GM21447 (cell line): ENCODE measurements around the gene MED1.
A peak's percentile ranks its signal among the peaks of the same experiment; 100 is the strongest.
"Not testable (repeated sequence)": the region's sequence is repeated elsewhere in the genome, so short reads cannot be mapped to it uniquely, and the experiment has no call there.

Source experiments
- ATAC-seq: cut with Tn5 transposase; IDR thresholded peaks from one replicate; pipeline ENCODE4 v1.9.1; 2021; ENCODE audit not compliant: unreplicated experiment

Gene MED1

DNA sequence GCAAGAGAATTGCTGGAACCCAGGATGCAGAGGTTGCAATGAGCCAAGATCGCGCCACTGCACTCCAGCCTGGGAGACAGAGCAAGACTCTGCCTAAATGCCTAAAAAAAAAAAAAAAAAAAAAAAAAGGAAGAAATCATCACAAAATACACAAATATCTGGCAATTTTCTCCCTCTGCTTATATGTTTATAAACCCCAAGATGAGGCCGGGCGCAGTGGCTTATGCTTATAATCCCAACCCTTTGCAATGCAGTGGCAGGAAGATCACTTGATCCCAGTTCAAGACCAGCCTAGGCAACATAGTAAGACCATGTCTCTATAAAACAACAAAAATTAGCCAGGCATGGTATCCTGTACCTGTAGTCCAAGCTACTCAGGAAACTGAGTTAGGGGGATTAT is 21.5 kb downstream of the MED1 start:
- ATAC-seq: no peak

DNA sequence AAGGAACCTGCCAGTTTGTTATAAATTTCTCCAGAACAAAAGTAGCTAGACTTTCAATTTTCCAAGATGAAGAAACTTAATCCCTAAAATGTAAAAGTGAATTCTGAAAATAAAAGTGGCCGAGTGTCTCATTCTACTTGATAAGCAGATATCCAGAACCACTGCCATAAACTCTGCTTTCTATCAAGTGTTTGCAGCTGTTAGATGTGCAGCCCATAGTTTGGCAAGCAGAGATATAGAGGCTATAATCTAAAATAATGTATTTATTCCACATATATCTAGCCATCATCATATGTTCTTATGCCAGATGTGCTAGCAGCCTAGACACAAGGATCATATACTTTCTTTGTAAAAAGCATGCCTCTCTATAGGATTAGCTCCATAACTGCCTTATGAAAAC is 34.9 kb downstream of the MED1 start:
- no peak for ATAC-seq

DNA sequence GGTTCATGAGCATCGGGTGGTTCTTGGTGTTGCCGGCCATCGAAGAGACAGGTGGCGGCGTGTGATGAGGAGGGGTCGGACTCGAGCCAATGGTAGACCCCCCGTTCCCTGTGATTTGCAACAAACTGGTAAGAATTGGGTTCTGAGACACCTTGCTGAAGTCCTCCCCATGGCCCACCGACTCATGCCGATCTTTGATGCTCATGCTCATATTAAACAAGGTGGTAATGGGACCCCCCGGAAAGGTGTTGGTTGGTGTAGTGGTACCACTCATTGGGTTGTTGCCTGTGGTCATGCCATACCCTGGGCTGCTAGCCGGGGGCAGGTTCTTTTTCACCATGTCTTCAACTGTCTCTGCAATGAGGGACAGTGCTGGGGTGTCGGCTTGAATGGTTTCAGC is 40.8 kb downstream of the MED1 start:
- no peak for ATAC-seq

DNA sequence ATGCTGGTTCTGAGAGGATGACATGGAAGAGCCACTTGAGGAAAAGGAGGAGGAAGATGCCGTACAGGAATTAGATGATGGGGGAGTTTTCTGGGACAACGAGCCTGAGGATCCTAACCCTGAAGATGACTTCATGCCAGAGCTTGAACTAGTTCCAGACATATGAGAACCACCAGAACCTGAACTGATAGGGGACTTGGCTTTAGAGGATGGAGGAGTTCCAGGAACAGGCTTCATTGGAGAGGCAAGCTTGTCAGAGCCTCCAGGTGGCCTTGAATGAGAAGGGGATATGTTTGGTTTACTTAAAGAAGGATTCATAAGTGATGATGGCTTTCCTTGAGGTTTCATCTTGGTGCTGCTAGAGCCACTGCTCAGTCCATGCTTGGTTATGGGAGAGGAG is 42.7 kb downstream of the MED1 start:
- no peak for ATAC-seq

DNA sequence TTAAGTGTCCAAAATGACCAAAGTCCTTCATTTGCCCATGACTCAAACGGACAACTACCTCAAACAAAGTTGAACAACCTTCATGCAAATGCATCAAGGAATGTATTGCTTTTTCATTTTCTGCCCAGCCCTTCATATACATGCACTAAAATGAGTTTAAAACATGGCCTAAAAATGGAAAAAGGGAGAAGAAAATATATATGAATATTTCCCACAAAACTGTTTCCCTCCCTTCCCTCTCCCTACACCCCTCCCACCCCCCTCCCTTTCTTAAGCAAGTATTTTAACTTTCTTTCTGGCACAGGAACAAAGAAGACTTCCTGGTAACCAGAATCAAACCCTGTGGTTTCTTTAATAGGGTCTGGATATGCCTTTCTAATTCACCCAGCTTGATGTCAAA is 44.1 kb downstream of the MED1 start:
- no peak for ATAC-seq

DNA sequence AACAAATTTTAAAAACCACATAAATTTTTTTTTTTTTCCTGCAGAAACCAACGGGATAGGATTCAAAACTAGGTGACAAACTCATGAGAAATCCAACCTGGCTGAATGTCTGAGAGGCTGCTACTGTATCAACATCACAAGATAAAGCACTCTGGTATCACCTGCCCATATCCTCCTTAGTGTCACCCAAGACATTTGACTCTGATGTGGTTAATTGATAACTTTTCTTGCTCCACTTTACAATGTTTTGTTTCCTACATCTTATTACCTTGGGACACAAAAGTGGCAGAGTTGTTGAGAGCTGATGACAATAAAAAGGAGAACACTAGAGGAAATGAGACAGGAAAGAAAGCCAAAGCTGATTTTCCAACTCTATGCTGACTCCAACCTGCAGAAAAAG is 45.6 kb downstream of the MED1 start:
- ATAC-seq: no peak

DNA sequence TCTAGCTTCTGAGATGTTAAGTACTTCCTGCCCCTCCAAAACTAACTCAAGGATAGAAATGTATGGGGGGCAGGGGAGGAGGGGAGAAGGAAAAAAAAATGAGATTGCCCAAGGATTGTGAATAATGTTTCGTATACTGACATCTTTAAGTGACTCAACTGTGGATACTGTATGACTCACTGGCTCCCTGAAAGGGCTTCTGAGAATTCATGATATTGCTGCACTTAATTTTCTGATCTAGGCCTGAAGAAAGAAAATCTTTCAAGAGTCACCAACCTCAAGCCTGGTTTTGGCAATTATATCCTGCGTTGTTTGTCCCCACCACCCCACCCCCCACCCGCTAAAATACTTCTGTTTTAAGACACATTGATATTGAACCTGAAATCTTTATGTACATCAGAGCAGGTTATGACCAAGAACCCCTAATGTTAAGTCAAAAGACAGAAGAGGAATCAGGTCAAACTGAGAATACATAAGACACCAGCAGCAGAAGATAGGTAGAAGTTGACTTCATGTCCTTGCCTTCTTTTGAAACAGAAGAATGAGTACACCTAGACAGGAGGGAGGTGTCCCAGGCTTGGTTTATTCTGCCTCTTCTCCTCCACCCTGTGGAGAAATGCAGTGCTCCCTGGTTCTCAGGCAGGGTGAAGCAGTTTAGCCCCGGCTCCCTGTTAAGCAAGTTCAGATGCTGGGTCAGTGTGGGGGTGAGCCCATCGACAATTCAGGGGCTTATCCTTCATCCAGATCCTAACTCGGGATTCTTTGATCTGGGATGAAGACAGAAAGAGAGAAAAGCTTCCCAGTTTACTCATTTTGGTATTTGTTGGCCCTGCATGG is 46.3 kb downstream of the MED1 start:
- ATAC-seq: no peak

DNA sequence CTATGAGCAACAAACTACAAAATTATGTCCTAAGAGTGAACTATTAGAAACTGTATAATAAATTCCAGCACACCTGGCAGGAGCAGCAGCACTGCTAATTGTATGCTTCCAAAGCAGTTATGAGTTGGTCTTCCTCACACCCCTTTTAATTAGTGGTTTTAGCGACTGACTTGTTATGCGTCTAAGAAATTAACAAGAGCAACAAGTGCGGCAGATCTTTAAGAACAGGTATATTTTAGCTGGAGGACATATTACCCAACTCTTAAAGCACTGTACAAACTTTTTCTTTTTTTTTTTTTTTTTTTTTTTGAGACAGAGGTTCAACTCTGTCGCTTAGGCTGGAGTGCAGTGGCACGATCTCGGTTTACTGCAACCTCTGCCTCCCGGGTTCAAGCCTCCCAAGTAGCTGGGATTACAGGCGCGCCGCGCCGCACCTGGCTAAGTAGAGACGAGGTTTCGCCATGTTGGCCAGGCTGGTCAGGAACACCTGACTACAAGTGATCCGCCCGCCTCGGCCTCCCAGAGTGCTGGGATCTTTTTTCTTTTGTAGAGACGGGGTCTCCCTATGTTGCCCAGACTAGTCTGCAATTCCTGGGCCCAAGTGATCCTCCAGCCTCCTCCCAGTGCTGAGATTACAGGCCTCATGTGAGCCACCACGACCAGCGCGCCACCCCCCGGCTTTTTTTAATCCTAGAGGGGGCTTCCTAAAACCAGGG is 48.0 kb downstream of the MED1 start:
- ATAC-seq: no peak

DNA sequence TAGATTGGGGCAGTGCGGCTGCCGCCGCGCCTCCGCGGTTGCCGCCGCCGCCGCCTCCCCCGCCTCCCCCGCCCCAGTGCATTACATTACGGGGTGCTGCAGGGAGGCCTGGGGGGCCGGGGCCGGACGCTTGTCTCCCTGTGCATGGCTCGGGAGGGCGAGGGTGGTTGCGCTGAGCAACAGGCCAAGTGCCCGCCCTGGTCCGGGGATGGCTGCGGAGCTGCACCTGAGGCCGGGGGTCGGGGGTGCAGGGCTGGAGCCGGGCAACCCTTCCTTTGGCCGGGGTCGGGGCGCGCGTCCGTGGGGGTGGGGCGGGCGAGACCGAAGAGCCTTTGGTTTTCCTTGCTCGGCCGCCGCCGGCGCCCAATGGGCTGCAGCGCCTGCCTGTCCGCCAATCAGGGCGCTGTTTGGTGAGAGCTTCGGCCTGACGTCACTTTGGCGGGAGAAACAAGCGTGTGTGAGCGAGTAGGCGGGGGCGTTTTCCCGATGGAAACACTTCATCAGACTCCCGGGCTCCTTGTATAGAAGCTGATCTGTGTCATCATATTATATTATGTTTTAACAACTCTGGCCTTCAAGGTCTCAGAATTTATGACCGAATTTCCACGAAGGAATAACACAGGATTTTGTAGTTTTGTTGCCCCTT is 48.7 kb downstream of the MED1 start:
- ATAC-seq: peak; percentile 74

DNA sequence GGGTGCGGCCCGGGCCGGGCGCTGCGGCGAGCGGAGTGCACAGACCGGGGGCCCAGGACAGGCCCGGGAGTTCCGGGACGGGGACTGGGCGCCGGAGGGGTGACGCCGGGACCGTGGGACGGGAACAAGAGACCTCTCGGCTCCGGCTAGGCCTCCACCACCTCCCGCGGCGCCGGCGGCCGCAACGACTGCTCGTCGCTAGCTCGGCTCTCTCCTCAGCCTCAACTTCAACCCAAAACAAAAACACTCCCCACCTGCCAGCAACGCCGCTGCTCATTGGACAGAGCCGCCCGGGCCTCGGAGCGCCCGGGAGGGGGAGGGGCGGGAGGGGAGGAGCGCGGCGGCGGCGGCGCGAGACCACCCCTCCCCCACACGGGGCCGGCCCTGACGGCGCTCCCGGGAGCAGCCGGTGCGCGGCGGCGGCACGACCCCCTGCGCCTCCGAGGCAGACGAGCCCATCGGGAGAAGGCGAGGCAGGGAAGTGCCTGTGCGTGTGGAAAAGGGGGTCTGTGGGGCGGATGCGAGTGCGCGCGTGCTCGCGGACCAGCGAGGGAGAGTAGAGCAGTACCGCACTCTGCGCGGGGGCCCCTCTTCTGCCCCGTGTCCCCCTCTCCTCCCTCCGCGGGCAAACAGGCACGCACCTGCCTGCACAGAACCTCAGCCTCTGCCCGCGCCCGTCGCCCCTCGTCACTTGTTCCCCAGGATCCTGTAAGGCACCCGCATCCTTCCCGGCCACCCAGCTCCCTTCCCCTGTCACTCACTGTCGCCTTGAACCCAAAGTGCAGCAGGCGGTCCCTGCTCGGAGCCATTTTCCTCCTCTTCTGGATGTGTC is 49.4 kb downstream of the MED1 start, which contains the start of gene FBXL20:
Gene FBXL20, minus strand, starts transcription at position 215 of the 832 bp plus-strand sequence. CDS start 224 bp downstream, outside the sequence.
- peak; percentile 65 for ATAC-seq

DNA sequence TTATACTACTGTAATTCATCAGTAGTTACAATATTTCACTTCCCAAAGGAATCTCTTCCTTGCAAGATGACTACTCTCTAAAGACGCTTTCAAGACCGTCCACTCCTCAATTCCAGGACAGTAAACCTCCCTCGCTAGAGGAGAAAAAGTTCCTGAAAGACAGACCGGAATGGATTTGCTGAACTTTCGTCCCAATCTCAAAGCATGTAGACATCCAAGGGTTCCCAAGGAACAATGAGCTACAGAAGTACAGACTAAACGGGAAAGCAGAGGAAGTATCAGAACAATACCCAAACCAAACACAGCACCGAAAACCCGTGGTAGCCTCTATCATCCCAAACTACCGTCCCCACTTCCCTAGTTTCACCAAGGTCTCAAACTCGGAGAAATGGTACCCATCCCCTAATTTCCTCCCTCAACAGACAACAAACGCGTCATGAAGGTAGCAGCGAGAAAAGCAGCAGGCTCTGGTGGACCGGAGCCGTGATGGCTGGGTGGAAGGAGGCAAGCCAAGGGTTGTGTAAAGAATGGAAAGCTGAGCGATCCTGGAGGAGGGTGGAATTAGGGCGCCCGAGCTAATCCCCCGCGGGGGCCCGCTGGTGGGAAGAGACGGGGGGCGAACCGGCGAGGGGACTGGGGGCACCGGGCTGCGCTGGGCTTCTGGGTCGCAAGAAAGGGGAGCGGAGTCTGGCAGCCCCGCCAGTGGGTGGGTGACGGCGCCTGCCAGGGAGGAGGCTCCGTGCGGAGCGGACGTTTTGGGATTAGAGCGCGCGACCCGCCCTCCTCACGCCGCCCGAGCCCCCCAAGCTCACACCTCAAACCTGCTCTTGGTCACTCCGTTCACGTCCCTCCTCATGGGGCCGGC is 50.3 kb downstream of the MED1 start:
- ATAC-seq: no peak

DNA sequence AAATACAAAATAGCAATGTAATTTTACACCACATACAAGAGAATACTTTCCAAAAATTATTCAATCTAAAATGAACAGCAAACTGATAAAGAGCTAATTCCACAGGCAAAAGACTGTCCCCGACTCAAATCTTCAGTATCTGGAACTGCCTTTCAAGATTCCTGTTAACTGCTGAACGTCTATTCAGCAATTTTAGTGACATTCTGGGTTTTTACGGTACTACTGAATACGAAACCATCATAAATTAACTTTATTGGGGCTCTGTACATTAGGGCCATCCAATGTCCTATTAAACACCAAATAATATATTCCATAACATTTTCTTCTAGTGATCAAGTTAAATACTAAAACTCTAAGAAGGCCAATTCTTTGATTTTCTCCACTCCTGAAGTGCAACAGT is 51.3 kb downstream of the MED1 start:
- ATAC-seq: no peak

DNA sequence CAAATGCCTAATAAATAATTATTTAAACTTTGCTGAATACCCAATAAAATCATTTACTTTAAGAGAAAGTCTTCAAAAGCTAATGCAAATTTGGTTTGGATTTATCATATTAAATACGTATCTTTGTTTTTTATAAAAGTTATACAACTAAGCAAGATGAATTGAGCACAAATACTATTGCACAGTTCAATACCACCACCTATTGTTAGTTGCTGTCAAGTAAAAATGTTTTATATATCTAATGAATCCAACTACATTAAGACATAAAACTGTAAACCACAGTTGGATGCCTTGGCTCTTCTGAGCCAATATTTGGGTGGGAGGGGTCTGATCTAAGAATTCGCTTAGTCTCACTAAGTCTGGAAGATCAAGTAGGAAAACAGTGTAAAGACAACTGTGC is 57.3 kb downstream of the MED1 start:
- no peak for ATAC-seq

DNA sequence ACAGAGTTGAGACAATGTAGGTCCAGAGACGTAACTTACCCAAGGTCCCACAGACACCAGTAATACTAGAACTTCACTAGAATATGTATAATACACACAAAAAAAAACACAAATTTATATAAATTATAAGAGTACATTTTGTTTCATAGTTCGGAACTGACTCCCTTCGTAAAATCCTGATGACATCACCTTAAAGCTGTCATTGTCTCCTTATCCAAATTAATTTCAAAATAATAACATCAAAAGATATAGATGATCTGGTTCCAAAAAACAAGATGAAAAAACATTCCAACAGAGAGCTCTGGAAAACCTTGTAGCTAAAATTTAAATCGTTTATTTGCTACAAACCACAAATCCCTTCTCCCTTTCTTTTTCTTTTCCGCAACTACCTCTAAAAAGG is 59.6 kb downstream of the MED1 start:
- no peak for ATAC-seq

DNA sequence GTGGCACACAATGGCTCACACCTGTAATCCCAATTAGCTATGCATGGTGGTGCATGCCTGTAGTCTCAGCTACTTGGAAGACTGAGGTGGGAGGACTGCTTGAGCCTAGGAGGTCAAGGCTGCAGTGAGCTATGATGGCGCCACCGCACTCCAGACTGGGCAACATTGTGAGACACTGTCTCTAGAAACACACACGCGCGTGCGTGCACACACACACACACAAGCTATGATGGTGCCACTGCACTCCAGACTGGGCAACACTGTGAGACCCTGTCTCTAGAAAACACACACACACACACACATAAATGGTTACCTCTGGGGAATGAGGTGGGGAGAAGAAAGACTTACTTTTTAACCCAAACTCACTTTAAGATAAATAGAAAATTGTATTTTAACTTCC is 66.0 kb downstream of the MED1 start:
- ATAC-seq: no peak

DNA sequence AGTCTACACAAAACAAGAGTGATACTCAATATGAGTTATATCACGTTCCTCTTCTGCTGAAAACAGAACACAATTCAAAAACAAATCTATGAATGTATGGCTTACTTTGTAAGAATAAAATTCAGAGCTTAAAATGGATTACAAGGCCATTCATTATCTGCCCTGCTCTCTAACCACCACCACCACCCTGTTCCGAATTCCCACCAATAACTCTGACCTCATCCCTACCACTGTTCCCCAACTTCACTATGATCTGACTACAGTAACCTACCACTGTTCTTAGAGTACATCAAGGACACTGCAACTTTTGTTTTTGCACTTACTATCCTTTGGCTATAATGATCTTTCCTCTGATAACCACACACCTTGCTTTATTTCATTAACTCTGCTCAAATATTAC is 70.9 kb downstream of the MED1 start:
- ATAC-seq: no peak

DNA sequence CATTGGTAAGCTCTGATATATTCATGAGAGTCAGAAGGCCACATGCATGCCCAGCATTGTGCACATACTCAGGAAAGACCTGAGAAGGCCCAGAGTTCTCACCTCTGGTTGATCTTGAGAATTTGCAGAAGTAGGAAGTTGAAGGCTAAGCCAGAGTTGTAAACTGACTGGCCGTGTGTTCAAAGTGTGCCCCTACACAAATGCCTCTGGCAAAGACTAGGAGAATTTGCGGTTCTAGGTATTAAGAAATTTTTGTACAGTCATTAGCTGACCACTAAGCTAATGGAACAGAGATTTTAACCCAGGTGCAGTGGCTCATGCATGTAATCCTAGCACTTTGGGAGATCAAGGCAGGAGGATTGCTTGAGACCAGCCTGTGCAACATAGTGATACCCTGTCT is 74.6 kb downstream of the MED1 start:
- ATAC-seq: no peak

DNA sequence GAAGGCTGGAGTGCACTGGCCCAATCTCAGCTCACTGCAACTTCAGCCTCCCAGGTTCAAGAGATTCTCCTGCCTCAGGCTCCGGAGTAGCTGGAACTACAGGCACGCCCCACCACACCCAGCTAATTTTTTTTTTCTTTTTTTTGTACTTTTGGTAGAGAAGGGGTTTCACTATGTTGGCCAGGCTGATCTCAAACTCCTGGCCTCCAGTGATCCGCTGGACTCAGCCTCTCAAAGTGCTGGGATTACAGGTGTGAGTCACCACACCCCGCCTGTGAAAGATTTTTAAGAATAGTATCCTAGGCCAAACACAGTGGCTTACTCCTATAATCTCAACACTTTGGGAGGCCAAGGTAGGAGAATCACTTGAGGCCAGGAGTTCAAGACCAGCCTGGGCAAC is 83.3 kb downstream of the MED1 start:
- ATAC-seq: not testable (repeated sequence)

DNA sequence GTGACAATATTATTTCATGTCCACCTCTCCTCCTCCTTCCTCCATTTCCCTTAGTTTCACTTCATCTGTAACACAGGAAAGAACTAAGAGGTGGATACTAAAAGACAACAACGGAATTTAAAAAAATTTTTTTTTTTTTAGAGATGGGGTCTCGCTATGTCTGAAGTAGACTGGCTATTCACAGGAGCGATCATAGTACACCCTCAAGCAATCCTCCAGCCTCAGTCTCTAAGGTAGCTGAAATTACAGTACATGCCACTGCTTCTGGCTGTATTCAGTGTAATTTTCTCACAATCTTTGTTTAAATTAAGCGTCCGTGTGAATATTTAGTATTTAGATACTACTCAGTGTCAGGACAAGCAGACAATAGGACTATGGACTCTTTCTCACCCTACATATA is 85.2 kb downstream of the MED1 start:
- no peak for ATAC-seq

DNA sequence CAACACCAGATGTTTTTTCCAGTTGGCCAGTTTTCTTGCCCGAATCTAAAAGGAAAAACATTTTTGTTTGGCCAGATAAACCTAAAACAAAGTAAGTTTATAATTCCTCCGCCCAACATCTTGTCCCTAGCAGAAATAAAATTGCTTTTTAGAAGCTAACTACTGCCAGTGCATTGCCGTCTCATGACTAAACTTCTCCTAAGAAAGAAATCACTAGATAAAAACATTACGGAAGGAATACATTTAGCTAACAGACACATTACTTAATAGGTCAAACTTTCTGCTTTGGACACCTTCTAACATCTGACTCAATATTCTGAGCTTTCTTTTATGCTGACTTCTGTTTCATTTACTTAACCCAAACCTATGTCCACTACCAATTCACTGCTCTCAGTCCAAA is 85.8 kb downstream of the MED1 start:
- ATAC-seq: no peak
